ENCODE results near the gene KCNIP2.
A peak's percentile ranks its signal among the peaks of the same experiment; 100 is the strongest.
"Not testable (repeated sequence)": the region's sequence is repeated elsewhere in the genome, so short reads cannot be mapped to it uniquely, and the experiment has no call there.

KCNIP2 gene

GRCh38 chr10:101827919-101828600, 15.5 kb downstream of the KCNIP2 start:
- DNase-seq: no peak

GRCh38 chr10:101826852-101827434, 16.7 kb downstream of the KCNIP2 start:
- DNase-seq: no peak

- no peak for DNase-seq
These were observed 18.9 kb downstream of the KCNIP2 start for GRCh38 chr10:101824736-101825135.

- DNase-seq: no peak
These were observed 24.5 kb downstream of the KCNIP2 start for GRCh38 chr10:101818872-101819633.

GRCh38 chr10:101818119-101818871, 25.3 kb downstream of the KCNIP2 start, which contains the start of gene OGA:
OGA (minus strand) TSS chr10:101818444; CDS start chr10:101818022, 422 bp downstream.
- DNase-seq: peak; percentile 96

- DNase-seq: no peak
These were observed 26.1 kb downstream of the KCNIP2 start for GRCh38 chr10:101817337-101818118.

- no peak for DNase-seq
These were observed 26.7 kb downstream of the KCNIP2 start for GRCh38 chr10:101816913-101817336.

GRCh38 chr10:101816376-101816775, 27.2 kb downstream of the KCNIP2 start:
- DNase-seq: no peak

GRCh38 chr10:101814466-101815071, 29.0 kb downstream of the KCNIP2 start:
- no peak for DNase-seq

GRCh38 chr10:101812606-101813005, 31.0 kb downstream of the KCNIP2 start:
- DNase-seq: no peak

- DNase-seq: no peak
These were observed 36.4 kb downstream of the KCNIP2 start for GRCh38 chr10:101807158-101807557.

GRCh38 chr10:101803511-101803910, 40.1 kb downstream of the KCNIP2 start:
- DNase-seq: no peak

- DNase-seq: no peak
These were observed 46.1 kb downstream of the KCNIP2 start for GRCh38 chr10:101797403-101798059.

GRCh38 chr10:101793526-101793925, 50.1 kb downstream of the KCNIP2 start:
- no peak for DNase-seq

GRCh38 chr10:101789686-101790085, 53.9 kb downstream of the KCNIP2 start:
- no peak for DNase-seq

- DNase-seq: not testable (repeated sequence)
These were observed 54.4 kb downstream of the KCNIP2 start for GRCh38 chr10:101789231-101789630.

- no peak for DNase-seq
These were observed 57.8 kb downstream of the KCNIP2 start for GRCh38 chr10:101785801-101786200.

- no peak for DNase-seq
These were observed 59.0 kb downstream of the KCNIP2 start for GRCh38 chr10:101784558-101784957.

- no peak for DNase-seq
These were observed 59.9 kb downstream of the KCNIP2 start for GRCh38 chr10:101783736-101784118.

- peak; percentile 70 for DNase-seq
These were observed 60.5 kb downstream of the KCNIP2 start, which contains the start of gene NPM3 for GRCh38 chr10:101782811-101783735. NPM3 (minus strand) TSS chr10:101783446; CDS start chr10:101783390, 56 bp downstream.
